Neural cell (in vitro differentiated cells): Measurements from ENCODE around the gene GNAL. TPM values are rescaled to one million over a fixed set of nuclear protein-coding genes. Genes with fewer than 3 reads are reported as not detected.

Experiments
- H2AFZ ChIP-seq: fragments of 200-600, 300-800 bp; sonication (generic), shearing (Covaris generic); 2 replicates; pipeline ENCODE4 v1.6.0; 2014; ENCODE audit warnings: low read depth, mild to moderate bottlenecking, antibody characterized with exemption, low read length, moderate library complexity
- H3F3A ChIP-seq: fragments of 200-600 bp; shearing (Covaris generic); 2 replicates; pipeline ENCODE4 v1.6.1; 2016; ENCODE audit warnings: mild to moderate bottlenecking, moderate library complexity, mixed read lengths, antibody characterized with exemption, low read length; ENCODE audit not compliant: insufficient read depth, poor library complexity, severe bottlenecking
- H3K27ac ChIP-seq: fragments of 200-600, 300-800 bp; sonication (generic), shearing (Covaris generic); 2 replicates; pipeline ENCODE4 v1.5.1; 2014; ENCODE audit warnings: mild to moderate bottlenecking, low read length, moderate library complexity
- H3K27me3 ChIP-seq: fragments of 300-800, 200-600 bp; sonication (generic), shearing (Covaris generic); 2 replicates; pipeline ENCODE4 v1.6.0; 2014; ENCODE audit warnings: mild to moderate bottlenecking, low read depth, low read length, moderate library complexity; ENCODE audit not compliant: insufficient read depth
- H3K36me3 ChIP-seq: fragments of 300-800, 200-600 bp; sonication (generic), shearing (Covaris generic); 2 replicates; pipeline ENCODE4 v1.5.1; 2014; ENCODE audit warnings: mild to moderate bottlenecking, antibody characterized with exemption, low read length, moderate library complexity; ENCODE audit not compliant: insufficient read depth
- H3K4me2 ChIP-seq: fragments of 300-800, 200-600 bp; sonication (generic), shearing (Covaris generic); 2 replicates; pipeline ENCODE4 v1.6.0; 2014; ENCODE audit warnings: mild to moderate bottlenecking, low read length
- H3K4me3 ChIP-seq: fragments of 300-800, 200-600 bp; sonication (generic), shearing (Covaris generic); 2 replicates; pipeline ENCODE4 v1.5.1; 2014; ENCODE audit warnings: mild to moderate bottlenecking, low read length, moderate library complexity
- H3K79me2 ChIP-seq: fragments of 200-600 bp; shearing (Covaris generic); replicated peaks from 2 replicates; pipeline ENCODE4 v1.6.0; 2014; ENCODE audit warnings: mild to moderate bottlenecking, low read length, moderate library complexity; ENCODE audit not compliant: insufficient read depth
- H3K9ac ChIP-seq: fragments of 300-800, 200-600 bp; sonication (generic), shearing (Covaris generic); 2 replicates; pipeline ENCODE4 v1.6.1; 2016; ENCODE audit warnings: mild to moderate bottlenecking, low read length, mixed read lengths
- H3K9me2 ChIP-seq: fragments of 200-600 bp; shearing (Covaris generic); 2 replicates; pipeline ENCODE4 v1.6.1; 2016; ENCODE audit warnings: mild to moderate bottlenecking, low read length, mixed read lengths; ENCODE audit not compliant: insufficient read depth
- H3K9me3 ChIP-seq: fragments of 200-600, 300-800 bp; sonication (generic), shearing (Covaris generic); 2 replicates; pipeline ENCODE4 v1.6.1; 2016; ENCODE audit warnings: mild to moderate bottlenecking, mixed run types, low read length, moderate library complexity, mixed read lengths
- H4K20me1 ChIP-seq: fragments of 200-600 bp; shearing (Covaris generic); 2 replicates; pipeline ENCODE4 v1.6.1; 2016; ENCODE audit warnings: mild to moderate bottlenecking, mixed run types; ENCODE audit not compliant: insufficient read depth
- CTCF ChIP-seq: fragments of 450-650 bp; IDR thresholded peaks from 2 replicates; pipeline ENCODE4 v1.5.1; 2014; ENCODE audit warnings: antibody characterized with exemption, mild to moderate bottlenecking, moderate library complexity; ENCODE audit not compliant: poor library complexity, severe bottlenecking
- EP300 ChIP-seq: fragments of 450-650 bp; conservative IDR thresholded peaks from 2 replicates; pipeline ENCODE4 v1.6.1; 2014; ENCODE audit warnings: antibody characterized with exemption, mild to moderate bottlenecking, moderate library complexity; ENCODE audit not compliant: poor library complexity, severe bottlenecking
- EZH2 ChIP-seq: fragments of 200-600, 300-800 bp; shearing (Covaris generic), sonication (generic); IDR thresholded peaks from 2 replicates; pipeline ENCODE4 v1.6.1; 2014; ENCODE audit warnings: antibody characterized with exemption, low read length, borderline replicate concordance, mild to moderate bottlenecking; ENCODE audit not compliant: insufficient read depth, poor library complexity, severe bottlenecking
- MXI1 ChIP-seq: fragments of 450-650 bp; conservative IDR thresholded peaks from 2 replicates; pipeline ENCODE4 v1.6.1; 2014; ENCODE audit warnings: antibody characterized with exemption, mild to moderate bottlenecking; ENCODE audit not compliant: poor library complexity, severe bottlenecking
- POLR2AphosphoS5 ChIP-seq: IDR thresholded peaks from 2 replicates; pipeline ENCODE4 v1.6.1; 2012
- RAD21 ChIP-seq: fragments of 450-650 bp; conservative IDR thresholded peaks from 2 replicates; pipeline ENCODE4 v1.6.1; 2014; ENCODE audit warnings: antibody characterized with exemption, mild to moderate bottlenecking, moderate library complexity
- SMC3 ChIP-seq: fragments of 450-650 bp; conservative IDR thresholded peaks from 2 replicates; pipeline ENCODE4 v1.6.1; 2014; ENCODE audit warnings: antibody characterized with exemption, mild to moderate bottlenecking, moderate library complexity; ENCODE audit not compliant: poor library complexity
- TAF1 ChIP-seq: IDR thresholded peaks from 2 replicates; pipeline ENCODE4 v1.6.1; 2012; ENCODE audit warnings: low read depth
- polyA plus RNA-seq: library from polyadenylated mRNA; depleted of rRNA; stranded (reverse); fragments of >200 nt; gene quantifications from 2 replicates; pipeline ENCODE4 v1.2.3, GENCODE V29; 2014

GNAL gene
- polyA plus RNA-seq, 1 donor from 2014 or later = 16.7 TPM

GRCh38 chr18:11695736-11696135, 6.7 kb downstream of the GNAL start:
- no peaks in the 10 kb centered on the region for H3K9me2 ChIP-seq
- no peaks in the 10 kb centered on the region for H3K36me3 ChIP-seq
- H3K4me2 ChIP-seq = no peak overlapping the region
- TF ChIP-seq EP300 = no peak
- no peak overlapping the region for H3K9ac ChIP-seq
- H4K20me1 ChIP-seq = no peaks in the 10 kb centered on the region
- no peaks in the 10 kb centered on the region for H3K9me3 ChIP-seq
- no peaks in the 10 kb centered on the region for H3K27me3 ChIP-seq
- H3F3A ChIP-seq = no peaks in the 10 kb centered on the region
- H2AFZ ChIP-seq = no peak overlapping the region
- H3K79me2 ChIP-seq = no peaks in the 10 kb centered on the region
- H3K27ac ChIP-seq = no peak overlapping the region
- H3K4me3 ChIP-seq = no peak overlapping the region

GRCh38 chr18:11696451-11696850, 7.4 kb downstream of the GNAL start:
- H3K9ac ChIP-seq = no peak overlapping the region
- no peak overlapping the region for H2AFZ ChIP-seq
- no peaks in the 10 kb centered on the region for H3K36me3 ChIP-seq
- no peaks in the 10 kb centered on the region for H3K9me3 ChIP-seq
- H3K9me2 ChIP-seq = no peaks in the 10 kb centered on the region
- H3K27ac ChIP-seq = no peak overlapping the region
- no peaks in the 10 kb centered on the region for H3K27me3 ChIP-seq
- no peaks in the 10 kb centered on the region for H3K79me2 ChIP-seq
- H3K4me2 ChIP-seq = no peak overlapping the region
- H4K20me1 ChIP-seq = no peaks in the 10 kb centered on the region
- no peak overlapping the region for H3K4me3 ChIP-seq
- TF ChIP-seq TAF1 (no peak), SMC3 (no peak), MXI1 (no peak), POLR2AphosphoS5 (no peak), RAD21 (no peak), EP300 (no peak), CTCF (no peak), EZH2 (no peak)
- no peaks in the 10 kb centered on the region for H3F3A ChIP-seq

- Histone ChIP-seq H3K27me3 (no peaks in the 10 kb centered on the region), H3K4me2 (no peak overlapping the region), H3K9ac (no peak overlapping the region), H3K27ac (no peak overlapping the region), H4K20me1 (no peaks in the 10 kb centered on the region), H3F3A (no peaks in the 10 kb centered on the region), H3K9me2 (no peaks in the 10 kb centered on the region), H3K4me3 (no peak overlapping the region), H3K79me2 (no peaks in the 10 kb centered on the region), H3K9me3 (no peaks in the 10 kb centered on the region), H3K36me3 (no peaks in the 10 kb centered on the region), H2AFZ (no peak overlapping the region)
- TF ChIP-seq EP300 = no peak
Measured at GRCh38 chr18:11700876-11701275, 11.8 kb downstream of the GNAL start.

DNA sequence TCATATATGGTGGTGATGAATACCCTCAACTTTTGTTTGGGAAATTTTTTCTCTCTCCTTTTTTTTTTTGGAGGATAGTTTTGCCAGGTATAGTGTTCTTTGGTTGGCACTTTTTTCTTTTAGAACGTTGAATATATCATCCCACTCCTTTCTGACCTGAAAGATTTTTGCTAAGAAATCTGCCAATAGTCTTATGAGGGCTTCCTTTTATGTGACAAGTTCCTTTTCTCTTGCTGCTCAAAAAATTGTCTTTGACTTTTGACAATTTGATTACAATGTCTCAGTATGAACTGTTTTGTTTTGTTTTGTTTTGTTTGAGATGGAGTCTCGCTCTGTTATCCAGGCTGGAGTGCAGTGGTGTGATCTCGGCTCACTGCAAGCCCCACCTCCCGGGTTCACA, 21.5 kb downstream of the GNAL start:
- Histone ChIP-seq H3K9me3 (no peaks in the 10 kb centered on the region), H3K4me3 (no peak overlapping the region), H3F3A (no peaks in the 10 kb centered on the region), H2AFZ (no peak overlapping the region), H3K79me2 (no peaks in the 10 kb centered on the region), H4K20me1 (no peaks in the 10 kb centered on the region), H3K27me3 (no peaks in the 10 kb centered on the region), H3K9me2 (no peaks in the 10 kb centered on the region), H3K27ac (no peak overlapping the region), H3K4me2 (no peak overlapping the region), H3K9ac (no peak overlapping the region), H3K36me3 (no peaks in the 10 kb centered on the region)
- TF ChIP-seq SMC3 = no peak
- TF ChIP-seq CTCF = no peak
